ENCODE data around the gene ABHD12B.

DNA sequence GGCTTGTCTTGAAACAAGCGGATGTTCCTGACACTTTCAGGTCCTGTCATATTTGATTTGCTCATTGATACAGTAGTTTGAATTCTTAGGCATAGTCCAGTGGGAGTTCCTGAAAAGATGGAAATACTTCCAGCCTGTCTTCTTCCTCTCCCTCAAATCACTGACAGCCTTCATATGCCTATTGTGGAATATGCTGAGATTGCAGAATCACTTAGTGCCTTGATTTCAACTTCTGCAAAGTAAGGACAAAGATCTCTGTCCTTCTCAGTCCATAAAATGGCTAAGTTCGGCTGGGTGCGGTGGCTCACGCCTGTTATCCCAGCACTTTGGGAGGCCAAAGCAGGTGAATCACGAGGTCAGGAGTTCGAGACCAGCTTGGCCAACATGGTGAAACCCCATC lies 79.2 kb downstream of the ABHD12B start:
- TF ChIP-seq CTCF (IDR thresholded peaks at IDR 0.05; ENCODE audit: insufficient read depth, low read depth, low read length) (no peak), EZH2 (IDR thresholded peaks at IDR 0.05; ENCODE audit: insufficient read depth, low read length) (no peak)
